ENCODE measurements around the gene C2CD2. TPM values are rescaled to one million over a fixed set of nuclear protein-coding genes. Genes with fewer than 3 reads are reported as not detected.

The C2CD2 gene
- total and polyA plus RNA-seq, 2 of the 4 experiments (the other 2 are of a cell fraction), result 15.6 to 25.3 TPM

- Histone ChIP-seq H2AK5ac (ENCODE audit: low read depth, low read length) (peak overlapping the region; percentile 81), H2BK15ac (ENCODE audit: low read depth, low read length) (0 out of 3 replicates have a peak overlapping the region, but pooled peaks have one; percentile 67), H3K9me1 (ENCODE audit: insufficient read depth, low read length) (peaks cover 28% of the 10 kb centered on the region), H3K18ac (ENCODE audit: low read depth, low read length) (peak overlapping the region; percentile 26; the same call in 1 of the 2 replicates), H2AK9ac (replicated peaks; ENCODE audit: low read depth, low read length, poor library complexity) (peak overlapping the region; percentile 91), H3K4ac (ENCODE audit: low read depth, low read length) (peak overlapping the region; percentile 91), H4K91ac (ENCODE audit: insufficient read depth, low read depth, low read length) (peak overlapping the region; percentile 78), H3K79me1 (ENCODE audit: low read depth in 1 of 2, low read length in 2 of 2) (peaks cover 25 to 55% of the 10 kb centered on the region in 2 experiments), H3K9ac (ENCODE audit: low read depth, low read length) (no peak overlapping the region), H3K23ac (ENCODE audit: low read depth, low read length) (peak overlapping the region; percentile 7; the same call in 1 of the 2 replicates), H2BK5ac (ENCODE audit: low read depth, low read length, poor library complexity, severe bottlenecking) (peak overlapping the region; percentile 69), H2AFZ (replicated peaks; ENCODE audit: low read length, poor library complexity) (peak overlapping the region; percentile 14), H3K4me1 (ENCODE audit: control insufficient read depth, insufficient read depth, low read length) (peaks cover 19% of the 10 kb centered on the region), H3K4me2 (ENCODE audit: low read depth, low read length) (peak overlapping the region; percentile 37; the same call in 1 of the 2 replicates), H3K9me3 (ENCODE audit: control insufficient read depth, insufficient read depth, low read length) (no peaks in the 10 kb centered on the region), H2BK120ac (ENCODE audit: low read depth, low read length) (peak overlapping the region; percentile 84), H4K8ac (ENCODE audit: low read depth in 2 of 2, low read length in 2 of 2) (peak overlapping the region in 1 of 2 experiments; percentile 76; a peak in 3 of 4 replicates), H3K14ac (replicated peaks; ENCODE audit: low read depth, low read length) (peak overlapping the region; percentile 14; the same call in 1 of the 2 replicates), H3K56ac (ENCODE audit: extremely low read depth, insufficient read depth, low read length) (peak overlapping the region; percentile 15; the same call in 1 of the 2 replicates), H4K20me1 (ENCODE audit: insufficient read depth, low read length) (no peaks in the 10 kb centered on the region), H3K27ac (ENCODE audit: insufficient read depth, low read length) (peak overlapping the region; percentile 25), H3K27me3 (ENCODE audit: control insufficient read depth, insufficient read depth, low read length) (no peaks in the 10 kb centered on the region), H4K5ac (ENCODE audit: low read depth, low read length) (peak overlapping the region; percentile 40; the same call in 1 of the 2 replicates), H2BK20ac (ENCODE audit: low read depth, low read length) (peak overlapping the region; percentile 54), H3K4me3 (ENCODE audit: insufficient read depth, low read depth, low read length) (no peak overlapping the region), H3K36me3 (ENCODE audit: control insufficient read depth, insufficient read depth, low read length) (no peaks in the 10 kb centered on the region; the same call in 1 of the 2 replicates)
- in situ Hi-C loops (cut with MboI; ENCODE audit: low sequenced_read_pairs) (loop anchor here (10.0 kb wide), 1 partner anchor 163 kb away; no protein-coding TSS in a partner anchor), dilution Hi-C loops (cut with HindIII; ENCODE audit: low sequenced_read_pairs, unreplicated experiment) (no loop called here), intact Hi-C loops (cut with micrococcal nuclease) (loop anchor here (1.0 kb wide), 3 partner anchors 115 to 320 kb away; no protein-coding TSS in a partner anchor)
- no CpG with 5 or more reads among the region's 13 CpGs for WGBS, 2 experiments (ENCODE audit: extremely low coverage in 2 of 2, insufficient read length in 1 of 2)
- DNase-seq, result peak; percentile 88
- BruUV-seq (replicated peaks), result no TSS peak
- ATAC-seq (ENCODE audit: low read depth), result peak; percentile 89
- 0 out of 2 replicates have a peak, but pooled peaks have one; percentile 45 for TF ChIP-seq MAZ (IDR thresholded peaks at IDR 0.05; ENCODE audit: borderline replicate concordance, low read depth, low read length)
- TF ChIP-seq FOS (IDR thresholded peaks at IDR 0.05; ENCODE audit: low read depth, low read length), result peak; percentile 65; the same call in 1 of the 2 replicates
- 0 out of 2 replicates have a peak, but pooled peaks have one; percentile 15 for TF ChIP-seq SMC3 (IDR thresholded peaks at IDR 0.05; ENCODE audit: low read depth, low read length)
- TF ChIP-seq POLR2A (IDR thresholded peaks at IDR 0.05; ENCODE audit: low read depth, low read length), result no peak
- no peak for TF ChIP-seq RFX5 (IDR thresholded peaks at IDR 0.05; ENCODE audit: low read depth, low read length)
- TF ChIP-seq, protein P1, sequence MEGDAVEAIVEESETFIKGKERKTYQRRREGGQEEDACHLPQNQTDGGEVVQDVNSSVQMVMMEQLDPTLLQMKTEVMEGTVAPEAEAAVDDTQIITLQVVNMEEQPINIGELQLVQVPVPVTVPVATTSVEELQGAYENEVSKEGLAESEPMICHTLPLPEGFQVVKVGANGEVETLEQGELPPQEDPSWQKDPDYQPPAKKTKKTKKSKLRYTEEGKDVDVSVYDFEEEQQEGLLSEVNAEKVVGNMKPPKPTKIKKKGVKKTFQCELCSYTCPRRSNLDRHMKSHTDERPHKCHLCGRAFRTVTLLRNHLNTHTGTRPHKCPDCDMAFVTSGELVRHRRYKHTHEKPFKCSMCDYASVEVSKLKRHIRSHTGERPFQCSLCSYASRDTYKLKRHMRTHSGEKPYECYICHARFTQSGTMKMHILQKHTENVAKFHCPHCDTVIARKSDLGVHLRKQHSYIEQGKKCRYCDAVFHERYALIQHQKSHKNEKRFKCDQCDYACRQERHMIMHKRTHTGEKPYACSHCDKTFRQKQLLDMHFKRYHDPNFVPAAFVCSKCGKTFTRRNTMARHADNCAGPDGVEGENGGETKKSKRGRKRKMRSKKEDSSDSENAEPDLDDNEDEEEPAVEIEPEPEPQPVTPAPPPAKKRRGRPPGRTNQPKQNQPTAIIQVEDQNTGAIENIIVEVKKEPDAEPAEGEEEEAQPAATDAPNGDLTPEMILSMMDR (conservative IDR thresholded peaks at IDR 0.05; ENCODE audit: low read depth, low read length), result peak; percentile 49
- TF ChIP-seq ELK1 (IDR thresholded peaks at IDR 0.05; ENCODE audit: borderline replicate concordance, low read depth, low read length), result no peak
- TF ChIP-seq RAD21 (IDR thresholded peaks at IDR 0.05; ENCODE audit: low read length), result peak; percentile 58
- peak; percentile 21; the same call in 1 of the 2 replicates for TF ChIP-seq NFE2L2 (IDR thresholded peaks at IDR 0.05; ENCODE audit: low read depth, low read length)
- ChIA-PET CTCF (interaction anchor here (1.3 to 2.2 kb wide), 4 partner anchors 115 to 319 kb away, joined by 5 to 10 read pairs (median 6); no protein-coding TSS in a partner anchor), POLR2A (ENCODE audit: unreplicated experiment) (no interaction called here)
Measured at GRCh38 chr21:41932191-41932575, 21.6 kb downstream of the C2CD2 start.
